Measurements from ENCODE around the gene MEF2C. TPM values are rescaled to one million over a fixed set of nuclear protein-coding genes. Genes with fewer than 3 reads are reported as not detected.

MEF2C gene
- total RNA-seq, 1 experiment from 2014 or later, result 13.0 TPM

GRCh38 chr5:88837817-88838216, 45.2 kb downstream of the MEF2C start:
- Histone ChIP-seq H3K27ac (ENCODE audit: low read depth, low read length) (no peak overlapping the region), H3K9me2 (ENCODE audit: insufficient read depth) (no peaks in the 10 kb centered on the region), H3K4me2 (ENCODE audit: low read length) (no peak overlapping the region), H3K36me3 (ENCODE audit: control insufficient read depth in 1 of 2, insufficient read depth in 2 of 2, low read length in 2 of 2) (no peaks in the 10 kb centered on the region), H3K4me1 (ENCODE audit: control insufficient read depth in 1 of 2, insufficient read depth in 2 of 2, low read length in 2 of 2) (no peaks in the 10 kb centered on the region; a peak in 1 of 4 replicates), H3K4me3 (replicated peaks in 1 of 2; ENCODE audit: low read depth in 1 of 2, low read length in 2 of 2) (no peak overlapping the region), H3K9ac (ENCODE audit: low read length) (no peak overlapping the region), H3K9me3 (ENCODE audit: control insufficient read depth in 1 of 2, insufficient read depth in 1 of 2, low read depth in 1 of 2, low read length in 2 of 2) (no peaks in the 10 kb centered on the region), H3K27me3 (ENCODE audit: insufficient read depth, low read length) (no peaks in the 10 kb centered on the region), H3K79me2 (ENCODE audit: insufficient read depth, low read length) (no peaks in the 10 kb centered on the region), H2AFZ (ENCODE audit: low read depth, low read length, poor library complexity, severe bottlenecking) (no peak overlapping the region), H4K20me1 (ENCODE audit: insufficient read depth) (no peaks in the 10 kb centered on the region)
- BruUV-seq (replicated peaks), result no TSS peak
- TF ChIP-seq RAD21 (IDR thresholded peaks at IDR 0.05; ENCODE audit: low read depth), result no peak
- TF ChIP-seq CBX3 (IDR thresholded peaks at IDR 0.05; ENCODE audit: low read depth), result no peak
- DNase-seq (ENCODE audit: low read depth, low spot score) (no peak), ATAC-seq (no peak)
- CTCF ChIA-PET, result no interaction called here
- RAD21 ChIA-PET (ENCODE audit: low non-redundant PET in 1 of 2, low total read pairs in 2 of 2, uncharacterized antibody in 2 of 2, unreplicated experiment in 2 of 2), result no interaction called here
- POLR2A ChIA-PET, result no interaction called here
- intact Hi-C loops (cut with micrococcal nuclease), result no loop called here

- Histone ChIP-seq H3K4me1 (ENCODE audit: control insufficient read depth in 1 of 2, insufficient read depth in 2 of 2, low read length in 2 of 2) (no peaks in the 10 kb centered on the region; a peak in 1 of 4 replicates), H3K9me3 (ENCODE audit: control insufficient read depth in 1 of 2, insufficient read depth in 1 of 2, low read depth in 1 of 2, low read length in 2 of 2) (no peaks in the 10 kb centered on the region), H4K20me1 (ENCODE audit: insufficient read depth) (no peaks in the 10 kb centered on the region), H3K27me3 (ENCODE audit: insufficient read depth, low read length) (no peaks in the 10 kb centered on the region), H3K9me2 (ENCODE audit: insufficient read depth) (no peaks in the 10 kb centered on the region), H3K4me3 (replicated peaks in 1 of 2; ENCODE audit: low read depth in 1 of 2, low read length in 2 of 2) (no peak overlapping the region), H3K36me3 (ENCODE audit: control insufficient read depth in 1 of 2, insufficient read depth in 2 of 2, low read length in 2 of 2) (no peaks in the 10 kb centered on the region), H3K4me2 (ENCODE audit: low read length) (no peak overlapping the region), H3K9ac (ENCODE audit: low read length) (no peak overlapping the region), H3K79me2 (ENCODE audit: insufficient read depth, low read length) (no peaks in the 10 kb centered on the region), H2AFZ (ENCODE audit: low read depth, low read length, poor library complexity, severe bottlenecking) (no peak overlapping the region), H3K27ac (ENCODE audit: low read depth, low read length) (no peak overlapping the region)
- intact Hi-C loops (cut with micrococcal nuclease), result no loop called here
- ChIA-PET RAD21 (ENCODE audit: low non-redundant PET in 1 of 2, low total read pairs in 2 of 2, uncharacterized antibody in 2 of 2, unreplicated experiment in 2 of 2) (no interaction called here), POLR2A (no interaction called here), CTCF (no interaction called here)
- DNase-seq (ENCODE audit: low read depth, low spot score) (no peak), ATAC-seq (no peak)
- no peak for TF ChIP-seq POLR2A (IDR thresholded peaks at IDR 0.05; ENCODE audit: borderline replicate concordance, extremely low read depth, insufficient read depth, insufficient read length)
- no peak for TF ChIP-seq MAX (IDR thresholded peaks at IDR 0.05)
- no peak for TF ChIP-seq ZFX (IDR thresholded peaks at IDR 0.05)
- no peak for TF ChIP-seq EZH2 (IDR thresholded peaks at IDR 0.05)
- no peak for TF ChIP-seq YY1 (IDR thresholded peaks at IDR 0.05; ENCODE audit: extremely low read depth, insufficient replicate concordance, low read depth, low read length)
- no peak for TF ChIP-seq ZNF274 (IDR thresholded peaks at IDR 0.05; ENCODE audit: low read depth, low read length)
- no peak for TF ChIP-seq POLR2AphosphoS5 (IDR thresholded peaks at IDR 0.05; ENCODE audit: low read depth, low read length)
- TF ChIP-seq FOSL1 (IDR thresholded peaks at IDR 0.05; ENCODE audit: low read depth), result no peak
- no TSS peak for BruUV-seq (replicated peaks)
These were observed 45.8 kb downstream of the MEF2C start for GRCh38 chr5:88837222-88837621.
